NCI-H524 treated with DMSO at 0.1 percent for 48 hours (cell line): Measurements from ENCODE around the gene FAM149A.

Experiments used
- DNase-seq: peaks from one replicate; lab custom pipeline; 2025; lab: John Stamatoyannopoulos, UW

Gene FAM149A

DNA sequence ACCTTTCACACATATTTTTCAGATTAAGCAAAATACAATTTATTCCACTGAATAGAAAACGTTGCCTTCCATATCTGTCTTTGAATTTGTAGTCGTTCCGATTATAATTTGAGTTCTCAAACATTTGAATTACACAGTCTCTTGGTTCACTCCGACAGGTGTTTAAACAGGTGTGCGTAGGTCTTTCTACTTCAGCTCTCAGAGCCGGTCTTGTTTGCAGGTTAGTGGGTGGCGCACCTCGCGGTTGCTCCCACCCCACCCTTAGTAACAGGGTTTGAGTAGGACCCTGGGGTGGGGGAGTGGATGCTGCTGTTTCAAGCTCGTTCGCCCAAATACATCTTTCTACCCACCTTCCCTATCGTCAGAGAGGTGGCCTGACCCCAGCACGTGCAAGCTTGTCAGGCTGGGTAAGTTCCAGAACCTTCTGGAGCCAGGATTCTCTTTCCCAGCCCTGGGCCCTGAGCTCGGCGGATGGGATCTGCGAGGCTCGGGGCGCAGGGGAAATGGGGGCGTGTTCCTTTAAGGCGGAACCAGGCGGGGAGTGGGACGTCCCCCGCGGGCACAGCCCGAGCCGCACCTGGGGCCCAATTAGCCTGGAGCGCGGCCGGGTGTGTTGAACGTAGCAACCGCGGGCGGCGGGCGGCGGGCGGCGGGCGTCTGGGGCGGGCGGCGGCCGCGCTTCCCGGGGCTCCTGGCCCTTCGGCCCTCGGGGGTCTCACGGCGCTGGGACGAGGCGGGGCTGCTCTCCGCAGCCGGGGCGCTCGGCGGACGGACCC is at the start of gene FAM149A:
TSS of gene FAM149A (plus strand) at position 591 of the 776 bp plus-strand sequence.
- no peak for DNase-seq

DNA sequence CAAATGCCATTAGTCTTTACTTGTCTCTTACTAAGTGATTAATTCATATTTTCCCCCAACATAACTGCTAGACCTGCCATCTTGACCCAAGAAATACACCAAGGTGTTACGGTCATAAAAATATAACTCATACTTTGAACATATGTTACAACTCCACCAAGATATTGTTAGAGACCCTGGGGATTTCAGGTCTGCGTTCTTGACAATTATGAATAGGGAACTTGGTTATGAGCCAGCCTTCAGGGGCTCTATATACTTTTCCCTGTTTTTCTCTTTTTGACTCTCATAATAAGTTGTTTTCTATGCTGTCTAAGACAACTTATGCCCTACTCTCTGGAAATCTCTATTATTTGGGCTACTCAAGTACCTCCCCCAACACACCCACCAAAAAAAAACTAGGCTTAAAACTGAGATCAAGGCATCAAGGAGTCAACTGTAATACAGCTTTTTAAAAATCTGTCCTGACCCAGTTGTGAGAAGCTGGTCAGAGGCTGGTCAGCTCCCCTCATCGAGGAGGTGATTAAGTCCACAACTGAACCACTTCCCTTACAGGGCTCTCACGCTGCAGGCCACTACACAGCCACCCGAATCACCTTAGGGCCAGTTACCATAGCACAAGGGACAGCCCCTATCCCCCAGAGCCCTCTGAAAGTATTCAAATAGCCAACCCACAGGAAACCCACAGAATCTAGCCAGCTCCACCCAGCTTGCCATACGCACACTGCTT is 46.1 kb upstream of the FAM149A start:
- DNase-seq = no peak

GRCh38 chr4:186058980-186059316 is 45.6 kb upstream of the FAM149A start:
- no peak for DNase-seq

- no peak for DNase-seq
Observed at GRCh38 chr4:186061921-186062320, 42.6 kb upstream of the FAM149A start.

DNA sequence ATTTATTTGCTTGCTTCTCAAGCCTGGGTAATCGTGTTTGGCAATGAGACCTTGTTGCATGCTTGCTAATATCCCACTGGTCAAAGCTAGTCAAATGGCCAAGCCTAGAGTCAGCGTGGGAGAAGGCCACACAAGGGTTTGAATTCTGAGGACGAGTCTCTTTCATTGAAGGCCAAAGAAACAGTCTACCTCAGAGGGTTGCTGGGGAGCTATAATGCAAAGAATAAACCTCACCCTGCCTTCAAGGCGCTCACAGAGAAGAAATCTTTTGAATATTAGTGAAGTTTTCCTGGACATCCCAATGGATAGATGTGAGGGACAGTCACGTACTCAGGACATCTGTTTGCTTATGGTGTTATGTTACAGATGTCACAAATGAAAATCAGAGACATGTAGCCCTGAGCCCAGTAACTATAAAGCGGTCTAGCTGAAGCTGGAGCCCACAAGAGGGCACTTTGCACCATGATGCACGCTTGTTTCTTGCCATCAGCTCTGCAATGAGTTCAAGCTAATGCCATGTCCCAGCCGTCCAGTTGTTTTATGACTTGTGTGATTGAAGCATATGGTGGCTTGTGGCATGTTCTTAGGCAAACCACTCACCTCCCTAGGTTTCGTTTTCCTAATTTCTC is 36.6 kb upstream of the FAM149A start:
- peak; percentile 9 for DNase-seq

- DNase-seq = no peak
Observed at GRCh38 chr4:186068581-186069348, 35.7 kb upstream of the FAM149A start, which contains the start of gene TLR3. TSS of gene TLR3 (plus strand) at chr4:186069156. CDS start at chr4:186076620, 7,464 bp downstream.

GRCh38 chr4:186069729-186070128 is 34.8 kb upstream of the FAM149A start:
- no peak for DNase-seq

GRCh38 chr4:186072516-186072915 is 32.0 kb upstream of the FAM149A start:
- DNase-seq = no peak

GRCh38 chr4:186074189-186074588 is 30.3 kb upstream of the FAM149A start:
- DNase-seq = no peak

- DNase-seq = no peak
Observed at GRCh38 chr4:186078981-186079638, 25.4 kb upstream of the FAM149A start.

DNA sequence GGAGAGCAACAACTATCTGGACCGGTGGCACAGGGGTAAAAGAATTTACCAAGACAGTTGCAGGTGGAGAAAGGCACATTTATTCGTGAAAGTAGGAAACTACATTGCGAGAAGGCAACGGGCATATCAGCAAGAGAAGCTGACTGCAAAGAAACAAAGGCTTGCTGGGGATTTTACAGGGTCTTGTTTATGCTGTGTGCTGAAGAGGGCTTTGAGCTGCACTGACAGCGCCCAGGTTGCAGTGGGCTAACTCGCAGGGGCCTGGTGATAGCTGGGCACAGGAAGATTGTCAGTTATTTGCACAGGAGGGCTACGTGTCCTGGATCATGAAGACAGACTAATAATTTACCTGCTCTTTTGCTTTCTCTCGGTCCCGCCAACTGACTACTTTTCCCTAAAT is 24.8 kb upstream of the FAM149A start:
- DNase-seq = no peak

DNA sequence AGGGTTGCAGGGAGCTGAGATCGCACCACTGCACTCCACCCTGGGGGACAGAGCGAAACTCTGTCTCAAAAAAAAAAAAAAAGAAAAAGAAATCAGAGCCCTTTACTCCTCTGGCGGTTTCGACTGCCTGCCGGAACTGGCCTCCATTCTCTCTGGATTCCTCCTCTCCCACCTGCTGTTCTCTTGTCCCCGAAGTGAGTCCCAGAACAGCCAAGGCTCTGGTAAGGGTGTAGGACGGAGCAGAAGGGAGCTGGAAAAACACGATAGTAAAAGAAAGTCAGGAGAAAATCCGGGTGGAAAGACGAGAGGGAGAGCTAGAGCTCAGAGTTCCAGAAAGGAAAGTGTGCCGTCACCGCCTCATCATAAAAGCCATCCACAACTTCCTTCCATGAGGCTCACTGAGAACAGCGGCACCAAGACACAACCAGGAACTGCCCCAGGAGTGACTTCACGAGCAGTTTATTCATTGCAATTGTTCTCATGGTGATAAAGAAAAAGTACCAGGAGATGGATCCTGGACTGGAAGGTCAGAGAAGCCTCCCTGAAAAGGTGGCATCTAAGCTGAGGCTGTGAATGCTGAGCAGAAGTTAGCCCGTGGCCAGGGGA is 23.2 kb upstream of the FAM149A start:
- DNase-seq = no peak

GRCh38 chr4:186082221-186082620 is 22.3 kb upstream of the FAM149A start:
- no peak for DNase-seq

DNA sequence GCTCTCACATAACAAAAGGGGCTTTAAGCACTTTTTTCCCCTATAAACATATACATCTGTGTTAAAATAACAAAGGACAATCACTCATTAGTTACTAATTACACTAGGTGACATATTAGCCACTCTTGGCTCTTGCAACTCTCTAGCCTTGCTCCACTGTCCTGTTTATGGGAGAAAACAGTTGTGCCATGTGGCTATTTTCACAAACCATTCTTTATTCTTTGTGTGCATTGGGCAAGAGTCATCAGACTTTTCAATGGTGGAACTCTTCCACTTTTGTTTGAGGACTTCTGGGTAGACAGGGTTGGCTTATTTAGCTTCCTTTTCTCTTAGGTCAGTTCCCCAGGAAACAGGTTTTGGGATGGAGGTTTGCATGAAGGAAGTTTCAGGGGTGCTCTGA is 16.0 kb upstream of the FAM149A start:
- no peak for DNase-seq

GRCh38 chr4:186092296-186092695 is 12.2 kb upstream of the FAM149A start:
- no peak for DNase-seq

GRCh38 chr4:186095406-186095805 is 9.1 kb upstream of the FAM149A start:
- no peak for DNase-seq

DNA sequence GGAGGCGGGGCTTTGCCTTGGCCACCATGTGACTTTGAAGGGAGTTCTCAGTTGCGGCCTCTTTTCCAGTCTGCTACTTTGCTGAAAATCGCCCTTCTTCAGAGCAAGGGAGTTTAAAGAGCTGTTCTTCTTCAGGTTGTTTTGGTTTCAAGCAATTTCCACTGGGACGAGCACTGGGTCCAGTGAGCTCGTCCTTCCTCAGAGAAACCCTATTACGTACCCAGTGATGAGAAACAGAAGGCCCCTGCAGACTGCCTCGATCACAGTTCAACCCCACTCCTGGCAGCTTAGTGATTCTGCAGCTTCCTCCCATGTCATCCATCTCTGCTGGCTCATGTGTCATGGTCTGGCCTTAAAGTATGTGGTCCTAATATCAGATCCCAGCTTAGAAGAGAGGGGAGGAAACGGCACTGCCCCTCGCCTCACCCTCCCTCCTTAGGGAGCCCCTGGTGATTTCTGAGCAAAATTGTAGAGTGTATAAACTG is 7.8 kb upstream of the FAM149A start:
- DNase-seq = no peak

GRCh38 chr4:186097386-186097785 is 7.1 kb upstream of the FAM149A start:
- no peak for DNase-seq

GRCh38 chr4:186102931-186103330 is 1.6 kb upstream of the FAM149A start:
- DNase-seq = no peak

- DNase-seq = no peak
Observed at GRCh38 chr4:186104890-186105646, 564 bp downstream of the FAM149A start.
